NB4 (cell line): ENCODE measurements around the gene CTDSP1.

Experiments used
- CTCF ChIP-seq: IDR thresholded peaks from one replicate; pipeline ENCODE4 v1.5.1; 2012; ENCODE audit warnings: low read depth, low read length
- POLR2A ChIP-seq: IDR thresholded peaks from 2 replicates; pipeline ENCODE4 v1.6.1; 2011; ENCODE audit warnings: mild to moderate bottlenecking; ENCODE audit not compliant: insufficient read length; ENCODE audit errors: extremely low read depth

GRCh38 chr2:218445602-218446001 lies 45.9 kb downstream of the CTDSP1 start:
- TF ChIP-seq CTCF, result no peak
- TF ChIP-seq POLR2A, result no peak
